Vagina (tissue), 2 donors: ENCODE data around the gene TEX48.

ENCODE experiments used
- CTCF ChIP-seq, 3 experiments: fragments of 450-650 bp in 2 of 3; fragments of 200-600 bp in 1 of 3; sonication (generic) in 1 of 3; IDR thresholded peaks; one replicate each; pipeline ENCODE4 v1.5.1; 2017 to 2019; ENCODE audit warnings: antibody characterized with exemption in 3 of 3, mild to moderate bottlenecking in 2 of 3, moderate library complexity in 2 of 3
- POLR2A ChIP-seq, 2 donors: fragments of 450-650 bp; IDR thresholded peaks; one replicate each; pipeline ENCODE4 v1.6.1; 2017; ENCODE audit warnings: antibody characterized with exemption in 2 of 2, mild to moderate bottlenecking in 2 of 2, moderate library complexity in 2 of 2
- POLR2AphosphoS5 ChIP-seq, 2 donors: sonication (generic); formaldehyde crosslinking; IDR thresholded peaks; one replicate each; pipeline ENCODE4 v1.9.0; 2017; ENCODE audit warnings: antibody characterized with exemption in 2 of 2, mild to moderate bottlenecking in 2 of 2, low read depth in 1 of 2; ENCODE audit not compliant: insufficient read depth in 1 of 2

DNA sequence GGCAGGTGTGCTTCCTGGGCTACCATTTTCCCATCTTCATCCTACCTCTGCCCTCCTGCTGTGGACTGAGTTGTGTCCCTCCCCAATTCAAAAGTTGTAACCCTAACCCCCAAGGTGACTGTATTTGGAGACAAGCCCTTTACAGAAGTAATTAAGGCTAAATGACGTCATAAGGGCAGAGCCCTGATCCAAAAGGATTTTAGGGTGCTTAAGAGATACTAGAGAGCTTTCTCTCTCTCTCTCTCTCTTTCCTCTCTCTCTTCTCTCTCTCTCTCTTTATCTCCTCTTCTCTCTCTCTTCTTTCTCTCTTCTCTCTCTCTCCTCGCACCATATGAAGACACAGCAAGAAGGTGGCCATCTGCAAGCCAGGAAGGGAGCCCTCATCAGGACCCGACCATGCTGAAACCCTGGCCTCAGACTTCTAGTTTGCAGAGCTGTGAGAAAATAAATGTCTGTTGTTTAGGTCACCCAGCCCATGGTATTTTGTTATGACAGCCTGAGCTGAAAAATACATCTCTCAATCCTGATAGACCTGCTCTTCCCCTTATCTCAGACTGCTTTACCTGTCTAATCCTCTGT, 36.0 kb upstream of the TEX48 start:
- TF ChIP-seq CTCF (IDR thresholded peaks at IDR 0.05) (no peak), POLR2A (IDR thresholded peaks at IDR 0.05) (no peak), POLR2AphosphoS5 (IDR thresholded peaks at IDR 0.05; ENCODE audit: insufficient read depth in 1 of 2, low read depth in 1 of 2) (no peak)
